ENCODE results near the gene FTMT. TPM values are rescaled to one million over a fixed set of nuclear protein-coding genes. Genes with fewer than 3 reads are reported as not detected.
"Not testable (repeated sequence)": the region's sequence is repeated elsewhere in the genome, so short reads cannot be mapped to it uniquely, and the experiment has no call there.

The FTMT gene
- total RNA-seq = not detected

DNA sequence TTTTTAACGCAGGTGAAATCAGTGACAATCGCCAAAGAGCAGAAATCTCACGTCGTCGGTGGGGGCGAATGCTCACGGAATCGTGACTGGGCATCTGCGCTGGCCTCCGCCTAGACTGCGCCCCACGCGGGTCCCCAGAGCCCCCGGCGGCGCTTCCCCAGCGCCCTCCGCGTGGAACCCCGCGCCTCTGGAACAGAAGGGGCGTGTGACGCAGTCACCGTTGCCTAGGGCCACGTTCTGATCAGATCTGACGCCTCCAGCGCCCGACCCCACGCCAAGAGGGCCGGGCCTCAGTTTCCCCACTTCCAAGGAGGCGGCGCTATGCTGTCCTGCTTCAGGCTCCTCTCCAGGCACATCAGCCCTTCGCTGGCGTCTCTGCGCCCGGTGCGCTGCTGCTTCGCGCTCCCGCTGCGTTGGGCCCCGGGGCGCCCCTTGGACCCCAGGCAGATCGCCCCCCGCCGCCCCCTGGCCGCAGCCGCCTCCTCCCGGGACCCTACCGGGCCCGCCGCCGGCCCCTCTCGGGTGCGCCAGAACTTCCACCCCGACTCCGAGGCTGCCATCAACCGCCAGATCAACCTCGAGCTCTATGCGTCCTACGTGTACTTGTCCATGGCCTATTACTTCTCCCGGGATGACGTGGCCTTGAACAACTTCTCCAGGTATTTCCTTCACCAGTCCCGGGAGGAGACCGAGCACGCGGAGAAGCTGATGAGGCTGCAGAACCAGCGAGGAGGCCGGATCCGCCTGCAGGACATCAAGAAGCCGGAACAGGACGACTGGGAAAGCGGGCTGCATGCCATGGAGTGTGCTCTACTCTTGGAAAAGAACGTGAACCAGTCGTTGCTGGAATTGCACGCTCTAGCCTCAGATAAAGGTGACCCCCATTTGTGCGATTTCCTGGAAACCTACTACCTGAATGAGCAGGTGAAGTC, at the start of gene FTMT:
FTMT (plus strand) TSS at position 240 of the 932 bp plus-strand sequence; CDS start at position 322, 82 bp downstream.
- Histone ChIP-seq H3K27me3 (no peaks in the 10 kb centered on the region), H3K4me1 (no peaks in the 10 kb centered on the region), H3K9me3 (peaks cover 0 to 9% of the 10 kb centered on the region in 2 donors), H3K27ac (no peak within 1 kb of the TSS), H3K4me3 (no peak within 1 kb of the TSS), H3K36me3 (no peaks in the 10 kb centered on the region)
- no peak for DNase-seq (ENCODE audit: low spot score)
- TF ChIP-seq, protein P1, sequence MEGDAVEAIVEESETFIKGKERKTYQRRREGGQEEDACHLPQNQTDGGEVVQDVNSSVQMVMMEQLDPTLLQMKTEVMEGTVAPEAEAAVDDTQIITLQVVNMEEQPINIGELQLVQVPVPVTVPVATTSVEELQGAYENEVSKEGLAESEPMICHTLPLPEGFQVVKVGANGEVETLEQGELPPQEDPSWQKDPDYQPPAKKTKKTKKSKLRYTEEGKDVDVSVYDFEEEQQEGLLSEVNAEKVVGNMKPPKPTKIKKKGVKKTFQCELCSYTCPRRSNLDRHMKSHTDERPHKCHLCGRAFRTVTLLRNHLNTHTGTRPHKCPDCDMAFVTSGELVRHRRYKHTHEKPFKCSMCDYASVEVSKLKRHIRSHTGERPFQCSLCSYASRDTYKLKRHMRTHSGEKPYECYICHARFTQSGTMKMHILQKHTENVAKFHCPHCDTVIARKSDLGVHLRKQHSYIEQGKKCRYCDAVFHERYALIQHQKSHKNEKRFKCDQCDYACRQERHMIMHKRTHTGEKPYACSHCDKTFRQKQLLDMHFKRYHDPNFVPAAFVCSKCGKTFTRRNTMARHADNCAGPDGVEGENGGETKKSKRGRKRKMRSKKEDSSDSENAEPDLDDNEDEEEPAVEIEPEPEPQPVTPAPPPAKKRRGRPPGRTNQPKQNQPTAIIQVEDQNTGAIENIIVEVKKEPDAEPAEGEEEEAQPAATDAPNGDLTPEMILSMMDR (IDR thresholded peaks at IDR 0.05) = no peak

DNA sequence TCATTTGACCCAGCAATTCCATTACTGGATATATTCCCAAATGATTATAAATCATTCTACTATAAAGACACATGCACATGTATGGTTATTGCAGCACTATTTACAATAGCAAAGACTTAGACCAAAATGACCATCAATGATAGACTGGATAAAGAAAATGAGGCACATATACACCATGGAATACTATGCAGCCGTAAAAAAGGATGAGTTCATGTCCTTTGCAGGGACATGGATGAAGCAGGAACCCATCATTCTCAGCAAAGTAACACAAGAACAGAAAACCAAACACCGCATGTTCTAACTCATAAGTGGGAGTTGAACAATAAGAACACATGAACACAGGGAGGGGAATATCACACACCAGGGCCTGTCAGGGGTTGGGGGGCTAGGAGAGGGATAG, 46.4 kb upstream of the FTMT start:
- not testable (repeated sequence) for H3K4me3 ChIP-seq; DNase-seq (ENCODE audit: low spot score); H3K27ac ChIP-seq; H3K9me3 ChIP-seq; H3K4me1 ChIP-seq; H3K27me3 ChIP-seq; H3K36me3 ChIP-seq

DNA sequence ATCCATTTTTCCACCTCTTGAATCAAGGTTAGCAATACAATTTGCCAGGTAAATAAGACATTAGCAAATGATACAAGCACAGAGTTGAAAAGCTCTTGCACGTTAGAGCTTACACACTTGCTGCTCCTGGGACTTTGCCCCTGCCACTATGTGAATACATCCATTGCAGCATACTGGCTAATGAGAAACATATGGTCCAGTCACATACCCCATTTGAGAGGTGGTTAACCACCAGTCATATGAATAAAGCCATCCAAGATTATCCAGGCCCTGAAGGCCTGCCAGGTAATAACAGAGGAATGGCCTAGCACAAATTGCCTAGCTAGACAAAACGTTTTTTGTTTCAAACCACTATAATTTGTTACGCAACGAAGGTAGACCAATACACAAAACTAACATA, 45.8 kb upstream of the FTMT start:
- TF ChIP-seq, protein P1 (IDR thresholded peaks at IDR 0.05) = no peak
- no peak for DNase-seq (ENCODE audit: low spot score)
- Histone ChIP-seq H3K36me3 (no peaks in the 10 kb centered on the region), H3K4me3 (no peak overlapping the region), H3K27ac (no peak overlapping the region), H3K9me3 (no peaks in the 10 kb centered on the region), H3K27me3 (no peaks in the 10 kb centered on the region), H3K4me1 (no peaks in the 10 kb centered on the region)

DNA sequence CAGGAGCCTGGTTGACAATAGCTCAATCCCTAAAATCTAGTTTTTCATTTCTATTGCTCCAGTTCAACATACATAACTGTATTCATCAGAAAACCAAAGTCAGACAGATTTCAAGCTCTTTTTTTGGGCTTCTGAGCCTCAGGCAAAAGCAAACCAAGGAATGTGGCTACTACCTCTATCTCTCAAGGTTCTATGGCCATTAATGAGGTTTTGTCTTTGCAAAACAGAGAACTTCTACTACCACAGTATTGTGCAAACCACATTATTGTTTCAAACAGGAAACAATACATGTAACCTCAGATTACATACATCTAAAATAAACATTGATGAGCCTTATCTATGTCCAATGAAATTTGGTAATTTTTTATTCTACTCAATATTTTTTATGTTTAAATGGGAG, 35.5 kb upstream of the FTMT start:
- H3K27me3 ChIP-seq = no peaks in the 10 kb centered on the region
- H3K4me1 ChIP-seq = no peaks in the 10 kb centered on the region
- H3K36me3 ChIP-seq = no peaks in the 10 kb centered on the region
- H3K9me3 ChIP-seq = no peaks in the 10 kb centered on the region
- H3K27ac ChIP-seq = no peak overlapping the region
- no peak overlapping the region for H3K4me3 ChIP-seq
- TF ChIP-seq, protein P1 (IDR thresholded peaks at IDR 0.05) = no peak
- DNase-seq (ENCODE audit: low spot score) = no peak

DNA sequence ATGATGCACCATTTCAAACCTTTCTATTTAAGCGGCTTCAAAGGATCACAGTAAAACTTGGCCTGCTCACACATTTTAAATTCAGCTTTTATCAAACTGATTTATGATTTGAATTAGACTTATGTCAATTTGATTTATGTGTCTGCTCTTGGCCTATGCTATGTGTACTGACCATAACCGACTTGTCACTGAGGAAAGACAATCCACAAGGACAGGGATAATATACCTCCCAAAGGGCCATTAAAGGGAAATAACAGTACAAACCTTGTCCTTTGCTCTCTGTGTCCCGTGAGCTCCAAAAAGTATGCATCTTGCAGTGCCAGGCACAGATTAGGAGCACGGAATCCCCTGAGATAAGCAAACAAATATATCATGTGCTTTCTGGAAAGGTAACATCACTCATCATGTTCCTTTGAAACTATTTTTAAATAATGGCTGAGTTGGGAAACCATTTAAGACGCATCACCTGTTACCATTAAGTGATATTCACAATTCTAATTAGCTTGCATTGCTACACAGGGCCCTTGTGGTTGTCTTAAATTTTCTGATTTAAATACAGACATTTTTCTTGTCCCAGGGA, 31.9 kb upstream of the FTMT start:
- H3K27ac ChIP-seq = no peak overlapping the region
- no peaks in the 10 kb centered on the region for H3K36me3 ChIP-seq
- H3K4me3 ChIP-seq = no peak overlapping the region
- TF ChIP-seq, protein P1 (IDR thresholded peaks at IDR 0.05) = no peak
- H3K4me1 ChIP-seq = no peaks in the 10 kb centered on the region
- peaks cover 0 to 2% of the 10 kb centered on the region in 2 donors for H3K9me3 ChIP-seq
- H3K27me3 ChIP-seq = no peaks in the 10 kb centered on the region
- DNase-seq (ENCODE audit: low spot score) = no peak

DNA sequence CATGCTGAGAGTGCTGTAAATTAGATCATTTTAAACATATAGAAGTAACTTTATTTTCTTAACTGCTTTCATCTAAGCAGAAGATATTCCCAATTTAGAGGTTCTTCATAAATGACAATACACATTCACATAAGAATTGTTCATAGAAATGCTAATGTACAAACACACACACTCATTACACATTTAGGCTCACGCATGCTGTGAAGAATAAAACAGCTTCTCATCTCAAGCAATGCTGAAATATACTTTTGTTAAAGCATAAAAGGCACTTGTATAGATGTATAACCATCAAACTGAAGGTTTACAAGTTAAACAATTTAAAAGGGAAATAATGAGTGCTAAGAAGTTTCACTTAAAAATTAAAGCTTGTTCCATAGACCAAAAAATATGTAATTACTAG, 18.1 kb upstream of the FTMT start:
- H3K36me3 ChIP-seq = no peaks in the 10 kb centered on the region
- H3K27me3 ChIP-seq = no peaks in the 10 kb centered on the region
- no peak overlapping the region for H3K4me3 ChIP-seq
- H3K9me3 ChIP-seq = no peaks in the 10 kb centered on the region
- TF ChIP-seq, protein P1 (IDR thresholded peaks at IDR 0.05) = no peak
- no peak for DNase-seq (ENCODE audit: low spot score)
- no peak overlapping the region for H3K27ac ChIP-seq
- H3K4me1 ChIP-seq = no peaks in the 10 kb centered on the region

All from right atrium auricular region (tissue), 2 donors.